ENCODE results near the gene KCNK2.

The KCNK2 gene

GRCh38 chr1:215059947-215060346, 22.6 kb upstream of the KCNK2 start:
- Histone ChIP-seq H3K4me3 (ENCODE audit: extremely low read depth, insufficient read depth, low read length, poor library complexity, severe bottlenecking) (no peak overlapping the region), H3K9me3 (ENCODE audit: control insufficient read depth, low read length) (no peaks in the 10 kb centered on the region), H3K27ac (ENCODE audit: low read depth, low read length, severe bottlenecking) (no peak overlapping the region), H3K36me3 (ENCODE audit: control insufficient read depth, insufficient read depth, low read length) (no peaks in the 10 kb centered on the region), H3K4me1 (ENCODE audit: control insufficient read depth, insufficient read depth, low read length, poor library complexity, severe bottlenecking) (no peaks in the 10 kb centered on the region)
- WGBS, 2 experiments (ENCODE audit: insufficient coverage in 2 of 2) = 74 to 91% methylated on average over 7 to 8 of the region's 8 CpGs

- Histone ChIP-seq H3K27ac (ENCODE audit: low read depth, low read length, severe bottlenecking) (no peak overlapping the region), H3K4me3 (ENCODE audit: extremely low read depth, insufficient read depth, low read length, poor library complexity, severe bottlenecking) (no peak overlapping the region), H3K36me3 (ENCODE audit: control insufficient read depth, insufficient read depth, low read length) (no peaks in the 10 kb centered on the region), H3K9me3 (ENCODE audit: control insufficient read depth, low read length) (no peaks in the 10 kb centered on the region), H3K4me1 (ENCODE audit: control insufficient read depth, insufficient read depth, low read length, poor library complexity, severe bottlenecking) (no peaks in the 10 kb centered on the region)
- WGBS, 2 experiments (ENCODE audit: insufficient coverage in 2 of 2) = 85 to 86% methylated on average over 4 of the region's 5 CpGs
Observed at GRCh38 chr1:215064327-215064726, 18.2 kb upstream of the KCNK2 start.

- H3K4me3 ChIP-seq (ENCODE audit: extremely low read depth, insufficient read depth, low read length, poor library complexity, severe bottlenecking) = no peak overlapping the region
- no peak overlapping the region for H3K27ac ChIP-seq (ENCODE audit: low read depth, low read length, severe bottlenecking)
- H3K36me3 ChIP-seq (ENCODE audit: control insufficient read depth, insufficient read depth, low read length) = no peaks in the 10 kb centered on the region
- H3K9me3 ChIP-seq (ENCODE audit: control insufficient read depth, low read length) = no peaks in the 10 kb centered on the region
- no peaks in the 10 kb centered on the region for H3K4me1 ChIP-seq (ENCODE audit: control insufficient read depth, insufficient read depth, low read length, poor library complexity, severe bottlenecking)
- WGBS, 2 experiments (ENCODE audit: insufficient coverage in 2 of 2) = 67% methylated on average over 1 of the region's 1 CpG; no CpG with 5 or more reads in 1 of the 2 experiments
Observed at GRCh38 chr1:215071078-215071477, 11.5 kb upstream of the KCNK2 start.

GRCh38 chr1:215076322-215076721, 6.2 kb upstream of the KCNK2 start:
- Histone ChIP-seq H3K27ac (ENCODE audit: low read depth, low read length, severe bottlenecking) (no peak overlapping the region), H3K4me1 (ENCODE audit: control insufficient read depth, insufficient read depth, low read length, poor library complexity, severe bottlenecking) (no peaks in the 10 kb centered on the region), H3K36me3 (ENCODE audit: control insufficient read depth, insufficient read depth, low read length) (no peaks in the 10 kb centered on the region), H3K4me3 (ENCODE audit: extremely low read depth, insufficient read depth, low read length, poor library complexity, severe bottlenecking) (no peak overlapping the region), H3K9me3 (ENCODE audit: control insufficient read depth, low read length) (no peaks in the 10 kb centered on the region)
- 75 to 83% methylated on average over 1 of the region's 1 CpG for WGBS, 2 experiments (ENCODE audit: insufficient coverage in 2 of 2)

GRCh38 chr1:215079456-215079855, 3.1 kb upstream of the KCNK2 start:
- Histone ChIP-seq H3K4me1 (ENCODE audit: control insufficient read depth, insufficient read depth, low read length, poor library complexity, severe bottlenecking) (peaks cover 9% of the 10 kb centered on the region), H3K4me3 (ENCODE audit: extremely low read depth, insufficient read depth, low read length, poor library complexity, severe bottlenecking) (no peak overlapping the region), H3K9me3 (ENCODE audit: control insufficient read depth, low read length) (no peaks in the 10 kb centered on the region), H3K36me3 (ENCODE audit: control insufficient read depth, insufficient read depth, low read length) (no peaks in the 10 kb centered on the region), H3K27ac (ENCODE audit: low read depth, low read length, severe bottlenecking) (no peak overlapping the region)
- 56% methylated on average over 1 of the region's 2 CpGs; no CpG with 5 or more reads in 1 of the 2 experiments for WGBS, 2 experiments (ENCODE audit: insufficient coverage in 2 of 2)

- no peak overlapping the region for H3K27ac ChIP-seq (ENCODE audit: low read depth, low read length, severe bottlenecking)
- no peaks in the 10 kb centered on the region for H3K9me3 ChIP-seq (ENCODE audit: control insufficient read depth, low read length)
Observed at GRCh38 chr1:215081661-215082531, 641 bp upstream of the KCNK2 start.

GRCh38 chr1:215083383-215083961, 935 bp downstream of the KCNK2 start:
- Histone ChIP-seq H3K4me3 (ENCODE audit: extremely low read depth, insufficient read depth, low read length, poor library complexity, severe bottlenecking) (peak overlapping the region; percentile 37), H3K27ac (ENCODE audit: low read depth, low read length, severe bottlenecking) (no peak overlapping the region), H3K4me1 (ENCODE audit: control insufficient read depth, insufficient read depth, low read length, poor library complexity, severe bottlenecking) (peaks cover 9% of the 10 kb centered on the region), H3K9me3 (ENCODE audit: control insufficient read depth, low read length) (no peaks in the 10 kb centered on the region), H3K36me3 (ENCODE audit: control insufficient read depth, insufficient read depth, low read length) (no peaks in the 10 kb centered on the region)
- WGBS, 2 experiments (ENCODE audit: insufficient coverage in 2 of 2) = 5 to 16% methylated on average over 9 to 12 of the region's 25 CpGs

More at GRCh38 chr1:215081661-215082531, 641 bp upstream of the KCNK2 start:
- Histone ChIP-seq H3K4me1 (ENCODE audit: control insufficient read depth, insufficient read depth, low read length, poor library complexity, severe bottlenecking) (peaks cover 9% of the 10 kb centered on the region), H3K4me3 (ENCODE audit: extremely low read depth, insufficient read depth, low read length, poor library complexity, severe bottlenecking) (peak overlapping the region; percentile 29), H3K36me3 (ENCODE audit: control insufficient read depth, insufficient read depth, low read length) (no peaks in the 10 kb centered on the region)
- WGBS, 2 experiments (ENCODE audit: insufficient coverage in 2 of 2) = 1% methylated on average over 27 to 33 of the region's 44 CpGs

GRCh38 chr1:215084621-215085020, 2.1 kb downstream of the KCNK2 start:
- Histone ChIP-seq H3K9me3 (ENCODE audit: control insufficient read depth, low read length) (no peaks in the 10 kb centered on the region), H3K36me3 (ENCODE audit: control insufficient read depth, insufficient read depth, low read length) (no peaks in the 10 kb centered on the region), H3K27ac (ENCODE audit: low read depth, low read length, severe bottlenecking) (no peak overlapping the region), H3K4me1 (ENCODE audit: control insufficient read depth, insufficient read depth, low read length, poor library complexity, severe bottlenecking) (peaks cover 9% of the 10 kb centered on the region), H3K4me3 (ENCODE audit: extremely low read depth, insufficient read depth, low read length, poor library complexity, severe bottlenecking) (no peak overlapping the region)

GRCh38 chr1:215087603-215088002, 5.1 kb downstream of the KCNK2 start:
- Histone ChIP-seq H3K4me1 (ENCODE audit: control insufficient read depth, insufficient read depth, low read length, poor library complexity, severe bottlenecking) (no peaks in the 10 kb centered on the region), H3K4me3 (ENCODE audit: extremely low read depth, insufficient read depth, low read length, poor library complexity, severe bottlenecking) (no peak overlapping the region), H3K27ac (ENCODE audit: low read depth, low read length, severe bottlenecking) (no peak overlapping the region), H3K36me3 (ENCODE audit: control insufficient read depth, insufficient read depth, low read length) (no peaks in the 10 kb centered on the region), H3K9me3 (ENCODE audit: control insufficient read depth, low read length) (no peaks in the 10 kb centered on the region)
- WGBS, 2 experiments (ENCODE audit: insufficient coverage in 2 of 2) = 50 to 67% methylated on average over 1 of the region's 2 CpGs

GRCh38 chr1:215094381-215094780, 11.8 kb downstream of the KCNK2 start:
- Histone ChIP-seq H3K4me1 (ENCODE audit: control insufficient read depth, insufficient read depth, low read length, poor library complexity, severe bottlenecking) (no peaks in the 10 kb centered on the region), H3K36me3 (ENCODE audit: control insufficient read depth, insufficient read depth, low read length) (no peaks in the 10 kb centered on the region), H3K9me3 (ENCODE audit: control insufficient read depth, low read length) (no peaks in the 10 kb centered on the region), H3K27ac (ENCODE audit: low read depth, low read length, severe bottlenecking) (no peak overlapping the region), H3K4me3 (ENCODE audit: extremely low read depth, insufficient read depth, low read length, poor library complexity, severe bottlenecking) (no peak overlapping the region)
- 57% methylated on average over 1 of the region's 1 CpG; no CpG with 5 or more reads in 1 of the 2 experiments for WGBS, 2 experiments (ENCODE audit: insufficient coverage in 2 of 2)

GRCh38 chr1:215095524-215095923, 13.0 kb downstream of the KCNK2 start:
- Histone ChIP-seq H3K9me3 (ENCODE audit: control insufficient read depth, low read length) (no peaks in the 10 kb centered on the region), H3K36me3 (ENCODE audit: control insufficient read depth, insufficient read depth, low read length) (no peaks in the 10 kb centered on the region), H3K27ac (ENCODE audit: low read depth, low read length, severe bottlenecking) (no peak overlapping the region), H3K4me3 (ENCODE audit: extremely low read depth, insufficient read depth, low read length, poor library complexity, severe bottlenecking) (no peak overlapping the region), H3K4me1 (ENCODE audit: control insufficient read depth, insufficient read depth, low read length, poor library complexity, severe bottlenecking) (no peaks in the 10 kb centered on the region)
- WGBS, 2 experiments (ENCODE audit: insufficient coverage in 2 of 2) = 80 to 90% methylated on average over 3 to 4 of the region's 5 CpGs

Measured in mesodermal cell (in vitro differentiated cells).